ENCODE data around the gene NSUN3. TPM values are rescaled to one million over a fixed set of nuclear protein-coding genes. Genes with fewer than 3 reads are reported as not detected.

The NSUN3 gene
- total RNA-seq, 1 donor from 2014 or later: 16.3 TPM

GRCh38 chr3:94118390-94118789 lies 55.5 kb downstream of the NSUN3 start:
- no peaks in the 10 kb centered on the region for H3K27me3 Mint-ChIP-seq (ENCODE audit: unreplicated experiment)
- peaks cover 19% of the 10 kb centered on the region for H3K4me1 Mint-ChIP-seq (ENCODE audit: low read depth, unreplicated experiment)
- peaks cover 5% of the 10 kb centered on the region for H3K36me3 Mint-ChIP-seq (ENCODE audit: unreplicated experiment)
- TF ChIP-seq, protein P1, sequence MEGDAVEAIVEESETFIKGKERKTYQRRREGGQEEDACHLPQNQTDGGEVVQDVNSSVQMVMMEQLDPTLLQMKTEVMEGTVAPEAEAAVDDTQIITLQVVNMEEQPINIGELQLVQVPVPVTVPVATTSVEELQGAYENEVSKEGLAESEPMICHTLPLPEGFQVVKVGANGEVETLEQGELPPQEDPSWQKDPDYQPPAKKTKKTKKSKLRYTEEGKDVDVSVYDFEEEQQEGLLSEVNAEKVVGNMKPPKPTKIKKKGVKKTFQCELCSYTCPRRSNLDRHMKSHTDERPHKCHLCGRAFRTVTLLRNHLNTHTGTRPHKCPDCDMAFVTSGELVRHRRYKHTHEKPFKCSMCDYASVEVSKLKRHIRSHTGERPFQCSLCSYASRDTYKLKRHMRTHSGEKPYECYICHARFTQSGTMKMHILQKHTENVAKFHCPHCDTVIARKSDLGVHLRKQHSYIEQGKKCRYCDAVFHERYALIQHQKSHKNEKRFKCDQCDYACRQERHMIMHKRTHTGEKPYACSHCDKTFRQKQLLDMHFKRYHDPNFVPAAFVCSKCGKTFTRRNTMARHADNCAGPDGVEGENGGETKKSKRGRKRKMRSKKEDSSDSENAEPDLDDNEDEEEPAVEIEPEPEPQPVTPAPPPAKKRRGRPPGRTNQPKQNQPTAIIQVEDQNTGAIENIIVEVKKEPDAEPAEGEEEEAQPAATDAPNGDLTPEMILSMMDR (IDR thresholded peaks at IDR 0.05; ENCODE audit: partially characterized antibody, unreplicated experiment): no peak
- H3K27ac Mint-ChIP-seq (ENCODE audit: unreplicated experiment): no peak overlapping the region
- H3K9me3 Mint-ChIP-seq (ENCODE audit: unreplicated experiment): no peaks in the 10 kb centered on the region
- no peak overlapping the region for H3K4me3 Mint-ChIP-seq (ENCODE audit: unreplicated experiment)
- DNase-seq: no peak

- Mint-ChIP-seq H3K27me3 (ENCODE audit: unreplicated experiment) (no peaks in the 10 kb centered on the region), H3K9me3 (ENCODE audit: unreplicated experiment) (no peaks in the 10 kb centered on the region), H3K36me3 (ENCODE audit: unreplicated experiment) (peaks cover 5% of the 10 kb centered on the region), H3K27ac (ENCODE audit: unreplicated experiment) (no peak overlapping the region), H3K4me1 (ENCODE audit: low read depth, unreplicated experiment) (peaks cover 7% of the 10 kb centered on the region), H3K4me3 (ENCODE audit: unreplicated experiment) (no peak overlapping the region)
- TF ChIP-seq, protein P1 (IDR thresholded peaks at IDR 0.05; ENCODE audit: partially characterized antibody, unreplicated experiment): no peak
- no peak for DNase-seq
Measured at GRCh38 chr3:94121161-94121560, 58.3 kb downstream of the NSUN3 start.

DNA sequence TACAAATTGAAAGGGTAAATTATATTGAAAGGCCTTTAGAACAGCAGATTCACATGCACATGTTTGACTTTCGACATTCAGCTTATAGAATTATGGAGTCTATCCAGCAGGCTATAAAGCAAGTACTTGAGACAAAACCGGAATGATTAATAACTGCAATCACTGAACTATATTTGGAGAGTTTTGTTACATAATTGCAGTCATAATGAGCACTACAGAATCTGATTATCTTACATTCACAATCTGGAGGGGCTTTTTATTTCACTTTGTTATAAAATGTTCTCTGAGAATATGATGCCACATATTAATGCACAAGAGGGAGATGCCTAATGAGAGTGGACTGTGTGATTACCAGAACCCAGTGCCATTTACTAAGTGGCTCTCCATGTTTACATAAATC lies 64.3 kb downstream of the NSUN3 start:
- no peaks in the 10 kb centered on the region for H3K27me3 Mint-ChIP-seq (ENCODE audit: unreplicated experiment)
- no peaks in the 10 kb centered on the region for H3K9me3 Mint-ChIP-seq (ENCODE audit: unreplicated experiment)
- DNase-seq: no peak
- H3K4me1 Mint-ChIP-seq (ENCODE audit: low read depth, unreplicated experiment): peaks cover 12% of the 10 kb centered on the region
- H3K36me3 Mint-ChIP-seq (ENCODE audit: unreplicated experiment): peaks cover 3% of the 10 kb centered on the region
- H3K27ac Mint-ChIP-seq (ENCODE audit: unreplicated experiment): no peak overlapping the region
- TF ChIP-seq, protein P1 (IDR thresholded peaks at IDR 0.05; ENCODE audit: partially characterized antibody, unreplicated experiment): no peak
- no peak overlapping the region for H3K4me3 Mint-ChIP-seq (ENCODE audit: unreplicated experiment)

DNA sequence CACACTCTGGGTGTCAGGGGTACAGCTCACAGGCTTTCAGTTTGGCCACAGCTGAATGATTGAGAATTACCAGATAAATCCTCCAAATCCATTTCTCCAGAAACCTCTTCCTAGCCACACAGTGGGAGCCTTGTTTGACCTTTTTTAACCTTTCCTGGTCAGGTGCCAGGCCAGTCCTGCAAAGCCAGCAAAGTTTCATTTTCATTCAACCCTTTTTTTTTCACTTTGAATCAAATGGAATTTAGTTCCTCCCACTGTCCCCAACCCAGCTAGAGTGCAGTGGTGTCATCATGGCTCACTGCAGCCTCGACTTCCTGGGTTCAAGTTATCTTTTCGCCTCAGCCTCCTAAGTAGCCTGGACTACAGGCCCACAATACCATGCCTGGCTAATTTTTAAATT lies 67.8 kb downstream of the NSUN3 start:
- H3K4me1 Mint-ChIP-seq (ENCODE audit: low read depth, unreplicated experiment): peaks cover 20% of the 10 kb centered on the region
- TF ChIP-seq, protein P1 (IDR thresholded peaks at IDR 0.05; ENCODE audit: partially characterized antibody, unreplicated experiment): no peak
- H3K4me3 Mint-ChIP-seq (ENCODE audit: unreplicated experiment): no peak overlapping the region
- H3K36me3 Mint-ChIP-seq (ENCODE audit: unreplicated experiment): no peaks in the 10 kb centered on the region
- H3K27ac Mint-ChIP-seq (ENCODE audit: unreplicated experiment): no peak overlapping the region
- no peaks in the 10 kb centered on the region for H3K27me3 Mint-ChIP-seq (ENCODE audit: unreplicated experiment)
- H3K9me3 Mint-ChIP-seq (ENCODE audit: unreplicated experiment): no peaks in the 10 kb centered on the region
- DNase-seq: no peak

DNA sequence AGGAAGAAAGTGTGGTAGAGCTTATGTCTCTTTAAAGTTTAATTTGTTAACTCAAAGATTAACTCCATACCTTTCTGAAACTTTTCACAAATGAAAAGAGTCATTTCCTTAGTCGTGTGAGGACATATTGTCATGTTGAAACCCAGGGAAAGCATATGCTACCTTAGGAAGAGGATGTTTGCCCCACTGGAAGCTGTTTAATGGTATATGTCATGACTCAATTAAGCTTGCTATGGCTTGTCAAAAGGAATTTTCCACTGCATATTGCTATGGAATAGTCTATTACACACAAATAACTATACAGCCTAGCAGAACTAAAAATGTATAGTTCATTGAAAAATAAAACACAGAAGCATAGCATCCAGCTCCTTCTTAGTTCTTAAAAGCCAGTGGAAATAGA lies 69.9 kb downstream of the NSUN3 start:
- no peak overlapping the region for H3K27ac Mint-ChIP-seq (ENCODE audit: unreplicated experiment)
- no peaks in the 10 kb centered on the region for H3K9me3 Mint-ChIP-seq (ENCODE audit: unreplicated experiment)
- TF ChIP-seq, protein P1 (IDR thresholded peaks at IDR 0.05; ENCODE audit: partially characterized antibody, unreplicated experiment): no peak
- H3K27me3 Mint-ChIP-seq (ENCODE audit: unreplicated experiment): no peaks in the 10 kb centered on the region
- H3K4me3 Mint-ChIP-seq (ENCODE audit: unreplicated experiment): no peak overlapping the region
- DNase-seq: no peak
- H3K4me1 Mint-ChIP-seq (ENCODE audit: low read depth, unreplicated experiment): peaks cover 20% of the 10 kb centered on the region
- no peaks in the 10 kb centered on the region for H3K36me3 Mint-ChIP-seq (ENCODE audit: unreplicated experiment)

Measured in glutamatergic neuron (in vitro differentiated cells).